T-cell (primary cell): Measurements from ENCODE around the gene FAM47B. TPM values are rescaled to one million over a fixed set of nuclear protein-coding genes. Genes with fewer than 3 reads are reported as not detected.

ENCODE experiments used
- ATAC-seq, 4 experiments: fragments of 200-7000 bp in 3 of 4; fragments of 150-1000 bp in 1 of 4; cut with Tn5 transposase; replicated peaks in 1 of 4; 1 replicate in 3 of 4; 2 replicates in 1 of 4; pipeline ENCODE4 v1.10.0; 2021; ENCODE audit warnings: moderate library complexity in 3 of 4, mild to moderate bottlenecking in 2 of 4, moderate number of reproducible peaks in 1 of 4
- CTCF ChIA-PET, 2 donors: fragments of 300-600 bp; sonication (Branson Sonifier 250); formaldehyde crosslinking; loops; one replicate each; lab custom pipeline; 2022; ENCODE audit warnings: antibody characterized with exemption in 2 of 2; lab: Charles Lee
- POLR2A ChIA-PET, 2 donors: fragments of 300-600 bp; sonication (Branson Sonifier 250); formaldehyde crosslinking; loops; one replicate each; lab custom pipeline; 2022; ENCODE audit warnings: antibody characterized with exemption in 2 of 2; lab: Charles Lee
- DNase-seq, 35 experiments: peaks; one replicate each; pipeline versions ENCODE4 v3.0.0 to v3.0.0-alpha.2; 2013 to 2023
- H3K27ac ChIP-seq: one replicate; pipeline ENCODE4 v1.5.1; 2013; ENCODE audit warnings: low read length
- H3K27me3 ChIP-seq, 2 experiments: replicated peaks in 1 of 2; 1 replicate in 1 of 2; 2 replicates in 1 of 2; pipeline versions ENCODE4 v1.6.1 to v1.7.0; 2013; ENCODE audit warnings: low read length in 1 of 2, mixed read lengths in 1 of 2; ENCODE audit not compliant: control insufficient read depth in 2 of 2, insufficient read depth in 2 of 2; ENCODE audit errors: extremely low read depth in 1 of 2
- H3K36me3 ChIP-seq, 2 donors: 1 replicate in 1 of 2; 2 replicates in 1 of 2; pipeline versions ENCODE4 v1.6.1 to v1.7.0; 2013; ENCODE audit warnings: low read length in 1 of 2; ENCODE audit not compliant: control insufficient read depth in 2 of 2, insufficient read depth in 1 of 2; ENCODE audit errors: extremely low read depth in 1 of 2
- H3K4me1 ChIP-seq, 2 experiments: 1 replicate in 1 of 2; 2 replicates in 1 of 2; pipeline versions ENCODE4 v1.6.1 to v1.7.0; 2013; ENCODE audit warnings: low read length in 2 of 2, mixed read lengths in 1 of 2; ENCODE audit not compliant: insufficient read depth in 2 of 2, control insufficient read depth in 1 of 2; ENCODE audit errors: extremely low read depth in 1 of 2
- H3K4me3 ChIP-seq, 2 donors: 1 replicate in 1 of 2; 2 replicates in 1 of 2; pipeline versions ENCODE4 v1.5.1 to v1.7.0; 2013; ENCODE audit warnings: mild to moderate bottlenecking in 2 of 2, low read length in 1 of 2, moderate library complexity in 1 of 2; ENCODE audit not compliant: control insufficient read depth in 1 of 2; ENCODE audit errors: extremely low read depth in 1 of 2
- H3K9me3 ChIP-seq: 2 replicates; pipeline ENCODE4 v1.7.0; 2013
- H3K27ac Mint-ChIP-seq, 2 donors: one replicate each; pipeline ENCODE4 v1.8.0; 2020 to 2021; ENCODE audit warnings: mild to moderate bottlenecking in 2 of 2, mixed read lengths in 2 of 2
- H3K27me3 Mint-ChIP-seq, 2 donors: one replicate each; pipeline ENCODE4 v1.8.0; 2021 to 2022; ENCODE audit warnings: mixed read lengths in 2 of 2
- H3K36me3 Mint-ChIP-seq: one replicate; pipeline ENCODE4 v1.8.0; 2021; ENCODE audit warnings: mixed read lengths
- H3K4me1 Mint-ChIP-seq, 3 donors: one replicate each; pipeline ENCODE4 v1.8.0; 2020 to 2022; ENCODE audit warnings: mixed read lengths in 3 of 3, mild to moderate bottlenecking in 1 of 3
- H3K4me3 Mint-ChIP-seq, 3 donors: one replicate each; pipeline ENCODE4 v1.8.0; 2020 to 2022; ENCODE audit warnings: mild to moderate bottlenecking in 3 of 3, mixed read lengths in 3 of 3, moderate library complexity in 3 of 3
- H3K9me3 Mint-ChIP-seq, 3 donors: one replicate each; pipeline ENCODE4 v1.8.0; 2020 to 2022; ENCODE audit warnings: mixed read lengths in 3 of 3
- WGBS: methylation state at CpG from one replicate; pipeline ENCODE4 v1.1.5; 2013; ENCODE audit warnings: missing lambda C conversion rate; ENCODE audit not compliant: insufficient coverage; 5-methylcytosine and 5-hydroxymethylcytosine counted together
- total RNA-seq, 35 experiments: library from RNA in 6 of 35; stranded (reverse) in 6 of 35; fragments of 120-200 nt in 1 of 35; gene quantifications; one replicate each; pipeline versions ENCODE4 v1.2.1 to v1.2.4 and lab custom pipeline; 2013 to 2026

FAM47B gene
- total RNA-seq, 5 donors from 2014 or later (not counting 1 experiment from before 2014, with no cell fraction given): not detected

GRCh38 chrX:34915463-34916225 lies 27.0 kb upstream of the FAM47B start:
- H3K27me3 ChIP-seq: no peaks in the 10 kb centered on the region
- H3K36me3 Mint-ChIP-seq: no peaks in the 10 kb centered on the region
- DNase-seq (no peak), ATAC-seq (no peak)
- no peak overlapping the region for H3K27ac Mint-ChIP-seq
- H3K9me3 ChIP-seq: no peaks in the 10 kb centered on the region
- H3K4me1 Mint-ChIP-seq: no peaks in the 10 kb centered on the region
- H3K4me1 ChIP-seq: no peaks in the 10 kb centered on the region
- peaks cover 2 to 6% (median 4%) of the 10 kb centered on the region in 3 donors for H3K9me3 Mint-ChIP-seq
- H3K4me3 ChIP-seq: no peak overlapping the region
- no CpG with 5 or more reads among the region's 3 CpGs for WGBS
- ChIA-PET POLR2A (no interaction called here), CTCF (no interaction called here)
- no peak overlapping the region for H3K27ac ChIP-seq
- peaks cover 0 to 7% of the 10 kb centered on the region in 2 donors for H3K27me3 Mint-ChIP-seq
- no peaks in the 10 kb centered on the region for H3K36me3 ChIP-seq
- H3K4me3 Mint-ChIP-seq: no peak overlapping the region

DNA sequence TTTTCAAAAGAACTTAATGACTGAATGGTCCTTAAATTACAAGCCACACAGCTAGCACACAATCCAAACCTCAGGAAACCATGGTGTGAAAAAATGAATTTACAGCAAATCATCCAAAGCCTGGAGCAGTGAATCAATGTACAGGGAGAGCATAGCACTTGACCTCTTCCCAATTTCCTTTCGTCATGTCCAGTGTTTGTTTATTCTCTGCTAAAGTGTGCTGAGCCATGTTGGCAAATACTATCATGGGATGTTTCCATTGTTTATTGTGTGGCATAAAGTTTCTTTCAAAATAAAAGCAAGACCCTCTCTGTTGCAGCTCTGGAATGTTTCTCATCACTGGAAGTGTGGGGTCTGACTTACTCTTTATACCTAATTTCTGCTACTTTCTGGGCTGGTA lies 25.4 kb upstream of the FAM47B start:
- Mint-ChIP-seq H3K4me3 (no peak overlapping the region), H3K27me3 (peaks cover 0 to 4% of the 10 kb centered on the region in 2 donors), H3K4me1 (no peaks in the 10 kb centered on the region), H3K9me3 (peaks cover 0 to 4% (median under 1%) of the 10 kb centered on the region in 3 donors), H3K36me3 (no peaks in the 10 kb centered on the region), H3K27ac (no peak overlapping the region)
- DNase-seq (no peak), ATAC-seq (no peak)
- no peaks in the 10 kb centered on the region for H3K27me3 ChIP-seq
- H3K36me3 ChIP-seq: no peaks in the 10 kb centered on the region
- H3K9me3 ChIP-seq: no peaks in the 10 kb centered on the region
- ChIA-PET POLR2A (no interaction called here), CTCF (interaction anchor here in 1 of 2 donors (0.5 kb wide), 1 partner anchor 31 kb away, joined by 3 read pairs; no protein-coding TSS in a partner anchor)
- no peak overlapping the region for H3K4me3 ChIP-seq
- H3K4me1 ChIP-seq: no peaks in the 10 kb centered on the region
- no CpG with 5 or more reads among the region's 1 CpG for WGBS
- no peak overlapping the region for H3K27ac ChIP-seq

- no peaks in the 10 kb centered on the region for H3K9me3 ChIP-seq
- DNase-seq (no peak), ATAC-seq (no peak)
- no peaks in the 10 kb centered on the region for H3K4me1 ChIP-seq
- POLR2A ChIA-PET: no interaction called here
- CTCF ChIA-PET: no interaction called here
- Mint-ChIP-seq H3K36me3 (no peaks in the 10 kb centered on the region), H3K4me1 (no peaks in the 10 kb centered on the region), H3K9me3 (peaks cover 0 to 3% (median 0%) of the 10 kb centered on the region in 3 donors), H3K27me3 (peaks cover 0 to 3% of the 10 kb centered on the region in 2 donors), H3K27ac (no peak overlapping the region), H3K4me3 (no peak overlapping the region)
- WGBS: 58% methylated on average over 2 of the region's 5 CpGs
- no peak overlapping the region for H3K27ac ChIP-seq
- no peaks in the 10 kb centered on the region for H3K27me3 ChIP-seq
- no peak overlapping the region for H3K4me3 ChIP-seq
- H3K36me3 ChIP-seq: no peaks in the 10 kb centered on the region
Observed at GRCh38 chrX:34918091-34918736, 24.4 kb upstream of the FAM47B start.

DNA sequence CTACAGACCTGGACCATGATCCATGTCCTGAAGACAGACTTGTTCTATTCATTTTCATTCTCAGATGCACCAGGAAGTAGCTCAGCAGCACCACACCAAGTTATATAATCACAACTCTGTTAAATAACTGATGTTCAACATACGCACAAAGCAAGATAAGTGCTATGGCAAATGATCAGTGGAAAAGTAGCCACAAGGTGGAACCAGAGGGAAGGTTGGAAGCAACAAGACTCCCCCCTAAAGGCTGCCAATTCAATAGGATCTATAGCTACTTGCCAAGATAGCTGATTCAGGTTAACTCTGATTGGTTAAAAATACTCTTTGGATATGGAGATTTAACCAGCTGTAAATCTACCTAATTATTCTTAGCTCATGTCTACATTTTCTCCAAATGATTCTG lies 23.7 kb upstream of the FAM47B start:
- DNase-seq: no peak
- H3K27ac ChIP-seq: no peak overlapping the region
- Mint-ChIP-seq H3K27me3 (peaks cover 0 to 3% of the 10 kb centered on the region in 2 donors), H3K27ac (no peak overlapping the region), H3K4me3 (no peak overlapping the region), H3K36me3 (no peaks in the 10 kb centered on the region), H3K9me3 (peaks cover 0 to 3% (median 0%) of the 10 kb centered on the region in 3 donors), H3K4me1 (no peaks in the 10 kb centered on the region)
- no peak overlapping the region for H3K4me3 ChIP-seq
- ChIA-PET POLR2A (no interaction called here), CTCF (no interaction called here)
- H3K27me3 ChIP-seq: no peaks in the 10 kb centered on the region
- H3K9me3 ChIP-seq: no peaks in the 10 kb centered on the region
- no peaks in the 10 kb centered on the region for H3K4me1 ChIP-seq
- no peak for ATAC-seq
- no peaks in the 10 kb centered on the region for H3K36me3 ChIP-seq
- WGBS: no CpG with 5 or more reads among the region's 1 CpG

DNA sequence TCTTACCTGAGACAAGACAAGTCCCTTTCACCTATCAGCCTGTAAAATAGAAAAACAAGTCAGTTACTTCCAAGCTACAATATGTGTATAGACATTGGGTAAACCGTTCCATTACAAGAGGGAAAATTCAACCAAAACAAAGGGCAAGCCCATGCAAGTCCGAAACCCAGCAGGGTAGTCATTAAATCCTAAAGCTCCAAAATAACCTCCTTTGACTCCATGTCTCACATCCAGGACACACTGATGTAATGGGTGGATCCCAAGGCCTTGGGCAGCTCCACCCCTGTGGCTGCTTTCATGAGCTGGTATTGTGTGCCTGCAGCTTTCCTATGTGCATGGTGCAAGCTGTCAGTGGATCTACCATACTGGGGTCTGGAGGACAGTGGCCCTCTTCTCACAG lies 14.7 kb upstream of the FAM47B start:
- Mint-ChIP-seq H3K4me3 (no peak overlapping the region), H3K27ac (no peak overlapping the region), H3K9me3 (peaks cover 0 to 9% (median 5%) of the 10 kb centered on the region in 3 donors), H3K27me3 (peaks cover 0 to 9% of the 10 kb centered on the region in 2 donors), H3K4me1 (no peaks in the 10 kb centered on the region), H3K36me3 (no peaks in the 10 kb centered on the region)
- no peaks in the 10 kb centered on the region for H3K36me3 ChIP-seq
- no peak overlapping the region for H3K4me3 ChIP-seq
- no peaks in the 10 kb centered on the region for H3K4me1 ChIP-seq
- ChIA-PET POLR2A (no interaction called here), CTCF (no interaction called here)
- no peak for ATAC-seq
- WGBS: no CpG with 5 or more reads among the region's 2 CpGs
- no peak overlapping the region for H3K27ac ChIP-seq
- no peaks in the 10 kb centered on the region for H3K9me3 ChIP-seq
- no peak for DNase-seq
- no peaks in the 10 kb centered on the region for H3K27me3 ChIP-seq

GRCh38 chrX:34943235-34943634 lies 639 bp downstream of the FAM47B start:
- WGBS: 95% methylated on average over 23 of the region's 24 CpGs
- H3K27ac Mint-ChIP-seq: no peak overlapping the region
- no peak overlapping the region for H3K4me3 ChIP-seq
- H3K27me3 Mint-ChIP-seq: no peaks in the 10 kb centered on the region
- no peaks in the 10 kb centered on the region for H3K36me3 ChIP-seq
- no peaks in the 10 kb centered on the region for H3K36me3 Mint-ChIP-seq
- ChIA-PET CTCF (no interaction called here), POLR2A (no interaction called here)
- H3K4me1 ChIP-seq: no peaks in the 10 kb centered on the region
- H3K9me3 Mint-ChIP-seq: peaks cover 0 to 6% (median 5%) of the 10 kb centered on the region in 3 donors
- no peaks in the 10 kb centered on the region for H3K27me3 ChIP-seq
- H3K4me1 Mint-ChIP-seq: no peaks in the 10 kb centered on the region
- ATAC-seq (no peak), DNase-seq (no peak)
- no peak overlapping the region for H3K4me3 Mint-ChIP-seq
- H3K9me3 ChIP-seq: no peaks in the 10 kb centered on the region
- no peak overlapping the region for H3K27ac ChIP-seq
